WERI-Rb-1 (cell line): ENCODE measurements around the gene KCNN3.
A peak's percentile ranks its signal among the peaks of the same experiment; 100 is the strongest.

Source experiments
- DNase-seq: peaks from one replicate; pipeline ENCODE4 v3.0.0-alpha.2; 2020
- H3K27ac ChIP-seq: fragments of 250-450 bp; sonication (Bioruptor Pico); 2 replicates; pipeline ENCODE4 v1.5.1; 2020; ENCODE audit warnings: mild to moderate bottlenecking, moderate library complexity
- H3K27me3 ChIP-seq: fragments of 250-450 bp; sonication (Bioruptor Pico); 2 replicates; pipeline ENCODE4 v1.5.1; 2021; ENCODE audit warnings: mild to moderate bottlenecking, low read depth, moderate library complexity; ENCODE audit not compliant: insufficient read depth, severe bottlenecking
- H3K36me3 ChIP-seq: fragments of 250-450 bp; sonication (Bioruptor Pico); 2 replicates; pipeline ENCODE4 v1.5.1; 2020; ENCODE audit warnings: mild to moderate bottlenecking, moderate library complexity
- H3K4me3 ChIP-seq: 2 replicates; pipeline ENCODE4 v1.5.1; 2011; ENCODE audit warnings: low read depth, mild to moderate bottlenecking, control low read depth, low read length
- H3K9me3 ChIP-seq: fragments of 250-450 bp; sonication (Bioruptor Pico); 2 replicates; pipeline ENCODE4 v1.5.1; 2021; ENCODE audit warnings: mild to moderate bottlenecking, moderate library complexity; ENCODE audit not compliant: severe bottlenecking
- CTCF ChIP-seq: IDR thresholded peaks from 2 replicates; pipeline ENCODE4 v1.5.1; 2011; ENCODE audit warnings: low read depth, mild to moderate bottlenecking, control low read depth, inconsistent platforms, low read length

KCNN3 gene

DNA sequence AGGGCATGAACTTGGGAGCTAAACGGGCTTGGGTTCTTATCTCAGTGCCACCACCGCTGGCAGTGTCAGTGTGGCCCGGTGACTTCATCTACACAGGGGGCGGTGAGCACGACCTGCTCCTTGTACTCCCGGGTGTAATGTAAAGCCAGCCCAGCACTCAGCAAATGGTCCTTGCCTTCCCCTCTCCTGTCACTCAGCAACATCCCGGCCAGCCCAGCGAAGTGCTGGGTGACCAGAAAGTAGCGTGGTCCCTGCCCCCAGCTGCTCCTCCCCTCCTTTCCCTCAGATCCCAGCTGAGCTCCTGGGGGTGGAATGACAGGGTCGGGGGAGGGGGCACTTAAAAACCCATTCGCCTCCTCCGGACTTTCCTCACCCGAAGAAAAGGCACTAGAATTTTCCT lies 7.2 kb downstream of the KCNN3 start:
- H3K27me3 ChIP-seq = peaks cover 15% of the 10 kb centered on the region
- no peaks in the 10 kb centered on the region for H3K9me3 ChIP-seq
- peak; percentile 52 for DNase-seq
- no peak for TF ChIP-seq CTCF
- H3K4me3 ChIP-seq = no peak overlapping the region
- H3K36me3 ChIP-seq = no peaks in the 10 kb centered on the region
- no peak overlapping the region for H3K27ac ChIP-seq

DNA sequence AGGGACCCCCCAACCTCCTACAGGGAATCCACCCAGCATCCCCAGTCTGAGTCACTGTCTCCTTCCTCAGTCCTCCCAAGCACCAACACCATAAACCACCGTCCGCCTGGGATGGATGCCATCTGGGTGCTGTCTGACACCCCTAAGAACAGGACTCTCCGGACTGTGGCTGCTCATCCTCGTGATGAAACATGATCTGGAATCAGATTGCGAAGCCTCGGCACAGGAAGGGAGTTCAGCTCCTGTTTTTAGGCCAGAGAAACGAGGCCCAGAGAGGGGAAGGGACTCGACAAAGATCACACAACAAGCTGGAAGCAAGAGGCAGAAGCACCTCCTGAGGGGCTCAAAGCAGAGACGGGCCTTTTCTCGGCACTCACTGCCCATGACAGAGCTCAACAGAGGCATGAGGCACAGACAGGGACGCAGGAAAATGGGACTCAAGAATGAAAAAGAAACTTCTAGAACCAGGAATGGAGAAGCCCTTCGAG lies 8.4 kb downstream of the KCNN3 start:
- no peaks in the 10 kb centered on the region for H3K9me3 ChIP-seq
- no peaks in the 10 kb centered on the region for H3K36me3 ChIP-seq
- H3K4me3 ChIP-seq = no peak overlapping the region
- DNase-seq = no peak
- no peak overlapping the region for H3K27ac ChIP-seq
- peaks cover 5% of the 10 kb centered on the region for H3K27me3 ChIP-seq
- no peak for TF ChIP-seq CTCF

GRCh38 chr1:154860156-154860870 lies 9.8 kb downstream of the KCNN3 start:
- Histone ChIP-seq H3K27me3 (no peaks in the 10 kb centered on the region), H3K27ac (no peak overlapping the region), H3K4me3 (no peak overlapping the region), H3K9me3 (no peaks in the 10 kb centered on the region), H3K36me3 (no peaks in the 10 kb centered on the region)
- TF ChIP-seq CTCF = no peak
- DNase-seq = no peak

DNA sequence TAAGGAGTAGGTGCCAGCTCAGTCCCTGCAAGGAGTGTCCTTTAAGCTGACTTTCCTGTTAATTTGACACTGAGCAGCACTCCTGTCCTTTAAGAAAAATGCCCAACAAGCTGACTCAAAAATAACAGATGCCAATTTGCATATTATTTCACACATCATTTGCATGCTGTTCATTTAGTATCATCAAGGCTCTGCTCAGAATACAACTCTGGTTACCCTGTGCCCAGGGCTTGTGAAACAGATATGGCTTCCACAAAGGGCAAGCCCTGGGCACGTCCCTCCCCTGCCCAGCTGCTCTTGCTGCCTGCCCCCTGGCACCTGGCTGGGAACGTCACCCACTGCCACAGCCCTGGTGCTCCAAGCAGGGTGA lies 10.3 kb downstream of the KCNN3 start:
- no peak for TF ChIP-seq CTCF
- Histone ChIP-seq H3K27ac (no peak overlapping the region), H3K9me3 (no peaks in the 10 kb centered on the region), H3K27me3 (no peaks in the 10 kb centered on the region), H3K36me3 (no peaks in the 10 kb centered on the region), H3K4me3 (no peak overlapping the region)
- DNase-seq = no peak

DNA sequence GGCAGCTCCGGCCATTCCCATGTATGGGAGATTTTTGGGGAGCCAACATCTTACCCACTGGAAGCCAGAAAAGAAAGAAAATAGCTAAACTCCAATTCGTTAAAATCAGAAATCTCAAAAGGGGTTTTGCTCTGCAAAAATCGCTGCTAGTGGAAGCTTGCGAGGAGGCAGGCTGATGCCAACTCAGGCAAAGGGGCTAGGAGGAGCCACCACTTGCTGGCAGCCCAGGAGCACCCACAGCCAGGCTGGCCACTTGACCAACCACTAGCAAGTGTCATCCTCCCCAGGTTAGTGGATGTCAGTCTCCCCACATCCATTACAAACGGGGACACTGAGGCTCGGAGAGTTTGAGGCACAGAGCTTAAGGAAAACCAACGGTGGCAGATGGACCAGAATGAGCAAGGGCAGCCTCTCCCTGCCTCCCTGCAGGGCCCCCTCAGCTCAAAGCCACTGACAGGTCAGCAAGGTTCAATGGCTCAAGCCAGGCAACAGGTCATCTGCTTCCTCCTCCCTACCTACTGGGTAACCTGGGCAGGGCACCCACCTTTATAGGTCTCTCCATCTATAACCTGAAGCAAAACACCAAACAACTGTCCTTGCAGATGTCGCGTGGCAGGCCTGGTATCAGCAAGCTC lies 10.8 kb downstream of the KCNN3 start:
- Histone ChIP-seq H3K36me3 (no peaks in the 10 kb centered on the region), H3K4me3 (no peak overlapping the region), H3K9me3 (no peaks in the 10 kb centered on the region), H3K27me3 (no peaks in the 10 kb centered on the region), H3K27ac (no peak overlapping the region)
- DNase-seq = no peak
- no peak for TF ChIP-seq CTCF
